ENCODE measurements around the gene RPRD1B. TPM values are rescaled to one million over a fixed set of nuclear protein-coding genes. Genes with fewer than 3 reads are reported as not detected.

The RPRD1B gene
- total and polyA plus RNA-seq, 2 donors (not counting 3 experiments of a cell fraction or from before 2014, with no cell fraction given), result 13.0 to 29.3 TPM

GRCh38 chr20:38116409-38117165 is 83.0 kb downstream of the RPRD1B start:
- Histone ChIP-seq H4K20me1 (replicated peaks; ENCODE audit: control insufficient read depth, extremely low read depth, insufficient read depth, low read length) (no peaks in the 10 kb centered on the region), H3K4me1 (ENCODE audit: control insufficient read depth, extremely low read depth, insufficient read depth, low read length) (peaks cover 36% of the 10 kb centered on the region), H3K4me2 (ENCODE audit: insufficient read depth, low read length) (no peak overlapping the region), H2AFZ (ENCODE audit: low read depth, low read length) (no peak overlapping the region), H3K27ac (ENCODE audit: insufficient read depth, low read depth, low read length) (peak overlapping the region; percentile 48), H3K4me3 (replicated peaks in 1 of 3; ENCODE audit: insufficient read depth in 1 of 3, low read depth in 1 of 3, low read length in 3 of 3) (no peak overlapping the region), H3K9ac (replicated peaks; ENCODE audit: extremely low read depth, insufficient read depth, low read length) (no peak overlapping the region), H3K9me1 (replicated peaks; ENCODE audit: control insufficient read depth, extremely low read depth, insufficient read depth, low read length) (no peaks in the 10 kb centered on the region), H3K9me3 (replicated peaks; ENCODE audit: control insufficient read depth, insufficient read depth, low read length) (no peaks in the 10 kb centered on the region), H3K27me3 (ENCODE audit: control insufficient read depth in 2 of 2, insufficient read depth in 2 of 2, low read length in 2 of 2) (no peaks in the 10 kb centered on the region), H3K79me2 (ENCODE audit: control insufficient read depth, insufficient read depth, low read length) (no peaks in the 10 kb centered on the region), H3K36me3 (ENCODE audit: control insufficient read depth in 2 of 2, extremely low read depth in 1 of 2, insufficient read depth in 2 of 2, low read length in 2 of 2) (no peaks in the 10 kb centered on the region)
- TF ChIP-seq FOS (IDR thresholded peaks at IDR 0.05; ENCODE audit: borderline replicate concordance, insufficient read depth, low read length), result no peak
- no peak for TF ChIP-seq POLR2A (IDR thresholded peaks at IDR 0.05; ENCODE audit: low read depth, low read length)
- no peak for TF ChIP-seq GATA2 (IDR thresholded peaks at IDR 0.05; ENCODE audit: insufficient read depth, insufficient read length, low read depth, low read length)
- TF ChIP-seq POLR2AphosphoS5 (IDR thresholded peaks at IDR 0.05; ENCODE audit: insufficient read depth, low read depth, low read length), result no peak
- TF ChIP-seq, protein P1, sequence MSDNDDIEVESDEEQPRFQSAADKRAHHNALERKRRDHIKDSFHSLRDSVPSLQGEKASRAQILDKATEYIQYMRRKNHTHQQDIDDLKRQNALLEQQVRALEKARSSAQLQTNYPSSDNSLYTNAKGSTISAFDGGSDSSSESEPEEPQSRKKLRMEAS (IDR thresholded peaks at IDR 0.05; ENCODE audit: insufficient read depth, insufficient read length), result no peak
- TF ChIP-seq CTCF (IDR thresholded peaks at IDR 0.05; ENCODE audit: extremely low read depth in 1 of 2, insufficient read depth in 1 of 2, low read depth in 1 of 2, low read length in 2 of 2), result no peak
- no peak for TF ChIP-seq MYC (IDR thresholded peaks at IDR 0.05; ENCODE audit: low read depth, low read length)
- TF ChIP-seq JUN (IDR thresholded peaks at IDR 0.05; ENCODE audit: borderline replicate concordance, insufficient read depth, insufficient read length, low read depth), result no peak
- TF ChIP-seq EZH2 (IDR thresholded peaks at IDR 0.05; ENCODE audit: borderline replicate concordance, low read depth, low read length, severe bottlenecking), result no peak
- ChIA-PET POLR2A (no interaction called here), CTCF (interaction anchor here (1.1 to 4.8 kb wide), 5 partner anchors 10 to 43 kb away, joined by 3 to 43 read pairs (median 6); no protein-coding TSS in a partner anchor)
- dilution Hi-C loops (cut with MboI; ENCODE audit: extremely low pct_ligation_motif_present, low sequenced_read_pairs), result no loop called here
- DNase-seq (ENCODE audit: low read depth, low spot score) (no peak), FAIRE-seq (no peak)
- no TSS peak for BruUV-seq (replicated peaks)
- intact Hi-C loops (cut with micrococcal nuclease), result loop anchor here (1.0 kb wide), 1 partner anchor 9 kb away; no protein-coding TSS in a partner anchor
